SU-DHL-6 (cell line): ENCODE data around the gene FETUB.

ENCODE experiments used
- EZH2phosphoT487 ChIP-seq: fragments of 200-600 bp; sonication (generic), shearing (Covaris generic); conservative IDR thresholded peaks from 2 replicates; pipeline ENCODE4 v1.6.1; 2018; ENCODE audit warnings: mild to moderate bottlenecking, antibody characterized with exemption, low read length, moderate library complexity, mixed read lengths
- TF ChIP-seq, protein P1 (sequence below): fragments of 200-600 bp; sonication (generic); IDR thresholded peaks from one replicate; pipeline ENCODE4 v1.5.1; 2017; ENCODE audit warnings: antibody characterized with exemption, mild to moderate bottlenecking, low read length, moderate library complexity; ENCODE audit not compliant: insufficient read depth, poor library complexity, severe bottlenecking

DNA sequence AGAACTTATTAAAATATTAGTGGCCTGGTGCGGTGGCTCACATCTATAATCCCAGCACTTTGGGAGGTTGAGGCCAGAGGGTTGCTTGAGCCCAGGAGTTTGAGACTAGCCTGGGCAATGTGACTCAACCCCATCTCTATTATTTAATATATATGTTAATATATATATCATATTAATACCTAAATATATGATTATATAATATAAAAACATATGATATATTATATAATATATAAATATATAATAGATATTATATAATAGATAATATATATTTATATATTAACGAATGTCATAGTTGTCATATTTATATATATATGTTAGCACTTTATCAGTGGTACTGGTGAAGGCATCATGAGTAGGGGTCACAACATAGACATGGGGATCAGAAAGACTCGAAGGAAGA is 30.9 kb downstream of the FETUB start:
- TF ChIP-seq EZH2phosphoT487, result no peak
- TF ChIP-seq, protein P1, sequence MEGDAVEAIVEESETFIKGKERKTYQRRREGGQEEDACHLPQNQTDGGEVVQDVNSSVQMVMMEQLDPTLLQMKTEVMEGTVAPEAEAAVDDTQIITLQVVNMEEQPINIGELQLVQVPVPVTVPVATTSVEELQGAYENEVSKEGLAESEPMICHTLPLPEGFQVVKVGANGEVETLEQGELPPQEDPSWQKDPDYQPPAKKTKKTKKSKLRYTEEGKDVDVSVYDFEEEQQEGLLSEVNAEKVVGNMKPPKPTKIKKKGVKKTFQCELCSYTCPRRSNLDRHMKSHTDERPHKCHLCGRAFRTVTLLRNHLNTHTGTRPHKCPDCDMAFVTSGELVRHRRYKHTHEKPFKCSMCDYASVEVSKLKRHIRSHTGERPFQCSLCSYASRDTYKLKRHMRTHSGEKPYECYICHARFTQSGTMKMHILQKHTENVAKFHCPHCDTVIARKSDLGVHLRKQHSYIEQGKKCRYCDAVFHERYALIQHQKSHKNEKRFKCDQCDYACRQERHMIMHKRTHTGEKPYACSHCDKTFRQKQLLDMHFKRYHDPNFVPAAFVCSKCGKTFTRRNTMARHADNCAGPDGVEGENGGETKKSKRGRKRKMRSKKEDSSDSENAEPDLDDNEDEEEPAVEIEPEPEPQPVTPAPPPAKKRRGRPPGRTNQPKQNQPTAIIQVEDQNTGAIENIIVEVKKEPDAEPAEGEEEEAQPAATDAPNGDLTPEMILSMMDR, result no peak
